NT2/D1 (cell line): Measurements from ENCODE around the gene FEM1B.

Experiments
- DNase-seq: peaks from one replicate; pipeline ENCODE4 v3.0.0-alpha.2; 2011; ENCODE audit warnings: low read depth, low spot score
- H3K27me3 ChIP-seq: 2 replicates; pipeline ENCODE4 v1.6.0; 2011; ENCODE audit warnings: mild to moderate bottlenecking; ENCODE audit not compliant: insufficient read length, insufficient read depth
- H3K36me3 ChIP-seq: 2 replicates; pipeline ENCODE4 v1.6.1; 2011; ENCODE audit warnings: mild to moderate bottlenecking, low read length, mixed read lengths; ENCODE audit not compliant: insufficient read depth, insufficient read length
- H3K4me1 ChIP-seq: 2 replicates; pipeline ENCODE4 v1.5.1; 2011; ENCODE audit not compliant: insufficient read depth, insufficient read length
- H3K4me3 ChIP-seq: 2 replicates; pipeline ENCODE4 v1.5.1; 2011; ENCODE audit warnings: low read depth; ENCODE audit not compliant: insufficient read length
- H3K9ac ChIP-seq: 2 replicates; pipeline ENCODE4 v1.6.0; 2011; ENCODE audit warnings: low read depth; ENCODE audit not compliant: insufficient read length
- H3K9me3 ChIP-seq: 2 replicates; pipeline ENCODE4 v1.5.1; 2011; ENCODE audit warnings: mild to moderate bottlenecking, low read length; ENCODE audit not compliant: insufficient read depth
- SUZ12 ChIP-seq: IDR thresholded peaks from 2 replicates; pipeline ENCODE4 v1.6.1; 2011; ENCODE audit not compliant: insufficient read length, insufficient read depth; ENCODE audit errors: extremely low read depth
- YY1 ChIP-seq: IDR thresholded peaks from 2 replicates; pipeline ENCODE4 v1.6.1; 2011; ENCODE audit not compliant: insufficient read length, insufficient read depth
- ZNF274 ChIP-seq: IDR thresholded peaks from 2 replicates; pipeline ENCODE4 v1.6.1; 2011; ENCODE audit warnings: mild to moderate bottlenecking, low read depth, low read length

The FEM1B gene

DNA sequence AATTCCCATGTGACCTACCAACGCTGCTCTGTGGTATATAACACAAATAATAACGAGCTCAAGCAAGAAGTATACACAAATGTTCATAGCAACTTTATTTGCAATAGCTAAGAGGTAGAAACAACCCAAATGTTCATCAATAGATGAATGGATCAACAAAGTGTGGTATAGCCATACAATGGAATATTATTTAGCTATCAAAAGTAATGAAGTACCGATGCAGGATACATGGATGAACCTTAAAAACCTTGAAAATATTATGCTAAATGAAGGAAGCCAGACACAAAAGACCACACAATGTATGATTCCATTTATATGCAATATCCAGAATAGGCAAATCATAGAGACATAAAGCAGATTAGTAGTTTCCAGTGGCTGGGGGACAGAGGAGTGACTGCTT is 15.6 kb upstream of the FEM1B start:
- H3K36me3 ChIP-seq, result no peaks in the 10 kb centered on the region
- no peak for DNase-seq
- no peaks in the 10 kb centered on the region for H3K9me3 ChIP-seq
- TF ChIP-seq SUZ12 (no peak), ZNF274 (no peak), YY1 (no peak)
- H3K9ac ChIP-seq, result no peak overlapping the region
- H3K4me1 ChIP-seq, result peaks cover 2% of the 10 kb centered on the region
- no peaks in the 10 kb centered on the region for H3K27me3 ChIP-seq
- no peak overlapping the region for H3K4me3 ChIP-seq

DNA sequence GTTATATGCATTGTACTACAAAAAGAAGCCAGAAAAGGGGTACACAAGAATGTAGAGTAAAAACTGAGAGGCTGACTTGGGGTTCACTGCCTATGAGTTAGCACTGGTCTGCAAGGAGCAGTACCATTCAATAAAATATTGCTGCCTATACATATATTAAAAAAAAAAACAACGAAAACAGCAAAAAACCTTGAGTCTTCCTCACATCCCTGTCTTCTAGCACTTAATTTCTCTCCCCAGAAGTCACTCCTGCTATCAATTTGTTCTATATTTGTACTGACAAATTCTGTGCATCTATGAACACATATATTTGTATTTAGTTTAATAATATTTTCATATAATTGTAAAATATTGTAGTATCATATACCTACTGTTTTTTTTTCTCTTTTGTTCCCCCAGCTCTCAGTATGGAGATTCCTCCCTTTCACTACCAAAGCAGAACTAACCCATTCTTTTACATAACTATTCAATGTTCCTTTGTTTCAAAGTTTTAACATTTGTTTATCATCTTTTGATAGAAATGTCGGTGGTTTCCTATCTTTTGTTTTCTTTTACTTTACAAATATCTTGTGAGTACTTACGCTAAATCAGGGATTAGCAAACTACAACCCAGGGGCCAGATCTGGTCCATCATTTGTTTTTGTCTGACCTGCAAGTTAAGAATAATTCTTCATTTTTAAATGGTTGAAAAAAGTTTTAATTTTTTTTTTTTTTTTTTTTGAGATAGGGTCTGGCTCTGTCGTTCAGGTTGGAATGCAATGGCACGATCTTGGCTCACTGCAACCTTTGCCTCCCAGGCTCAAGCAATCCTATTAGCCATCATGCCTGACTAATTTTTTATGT is 14.8 kb upstream of the FEM1B start:
- Histone ChIP-seq H3K9ac (no peak overlapping the region), H3K4me1 (peaks cover 2% of the 10 kb centered on the region), H3K9me3 (no peaks in the 10 kb centered on the region), H3K4me3 (no peak overlapping the region), H3K27me3 (no peaks in the 10 kb centered on the region), H3K36me3 (no peaks in the 10 kb centered on the region)
- no peak for TF ChIP-seq ZNF274
- TF ChIP-seq SUZ12, result no peak
- DNase-seq, result no peak

DNA sequence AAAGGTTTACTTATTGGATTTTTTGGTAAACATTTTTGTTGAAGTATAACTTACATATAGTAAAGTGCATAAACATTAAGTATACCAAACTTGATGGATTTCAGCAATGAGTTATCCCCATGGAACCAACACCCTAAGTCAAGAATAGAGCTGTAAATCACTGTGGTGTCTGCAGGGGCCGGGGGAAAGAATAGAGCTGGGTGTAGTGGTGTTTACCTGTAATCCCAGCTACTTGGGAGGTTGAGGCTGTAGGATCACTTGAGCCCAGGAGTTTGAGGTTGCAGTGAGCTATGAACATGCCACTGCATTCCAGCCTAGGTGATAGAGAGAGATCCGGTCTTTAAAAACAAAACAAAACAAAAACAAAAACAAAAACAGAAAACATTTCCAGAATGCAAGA is 13.3 kb upstream of the FEM1B start:
- no peak overlapping the region for H3K9ac ChIP-seq
- DNase-seq, result no peak
- H3K9me3 ChIP-seq, result no peaks in the 10 kb centered on the region
- no peaks in the 10 kb centered on the region for H3K27me3 ChIP-seq
- H3K36me3 ChIP-seq, result no peaks in the 10 kb centered on the region
- H3K4me1 ChIP-seq, result peaks cover under 1% of the 10 kb centered on the region
- TF ChIP-seq ZNF274 (no peak), YY1 (no peak), SUZ12 (no peak)
- H3K4me3 ChIP-seq, result no peak overlapping the region

DNA sequence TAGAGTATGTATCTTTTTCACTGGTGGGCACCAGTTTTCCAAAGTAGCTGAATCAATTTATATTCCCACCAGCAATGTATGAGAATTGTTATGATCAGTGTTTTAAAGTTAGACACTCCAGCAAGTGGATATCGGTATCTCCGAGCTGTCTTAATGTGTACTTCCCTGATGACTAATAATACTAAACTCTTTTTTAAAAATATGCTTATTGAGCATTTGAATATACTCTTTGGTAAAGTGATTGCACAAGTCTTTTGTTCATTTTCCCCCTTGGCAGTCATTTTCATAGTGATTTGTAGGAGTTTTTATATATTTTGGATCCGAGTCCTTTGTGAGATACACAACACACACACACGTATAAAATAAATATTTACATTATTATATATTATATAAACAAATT is 12.5 kb upstream of the FEM1B start:
- H3K9ac ChIP-seq, result no peak overlapping the region
- no peaks in the 10 kb centered on the region for H3K27me3 ChIP-seq
- TF ChIP-seq ZNF274 (no peak), SUZ12 (no peak), YY1 (no peak)
- no peaks in the 10 kb centered on the region for H3K36me3 ChIP-seq
- no peaks in the 10 kb centered on the region for H3K4me1 ChIP-seq
- no peaks in the 10 kb centered on the region for H3K9me3 ChIP-seq
- H3K4me3 ChIP-seq, result no peak overlapping the region
- DNase-seq, result no peak

DNA sequence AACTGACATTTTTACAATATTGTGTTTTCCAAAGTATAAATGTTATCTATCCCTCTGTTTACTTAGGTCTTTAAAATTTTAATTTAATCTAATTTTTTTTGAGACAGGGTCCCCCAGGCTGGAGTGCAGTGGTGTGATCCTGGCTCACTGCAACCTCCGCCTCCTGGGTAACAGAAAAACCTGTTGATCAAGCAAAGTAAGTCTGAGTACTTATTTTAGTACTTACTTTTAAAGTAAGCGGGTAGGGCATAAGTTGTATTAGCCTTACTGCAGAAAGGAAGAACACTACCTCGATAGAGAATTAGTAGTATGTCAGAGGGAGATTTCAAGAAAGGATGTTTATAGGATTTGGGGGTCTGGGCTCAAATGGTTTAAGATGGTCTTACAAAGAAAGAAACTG is 11.9 kb upstream of the FEM1B start:
- Histone ChIP-seq H3K4me1 (no peaks in the 10 kb centered on the region), H3K9ac (no peak overlapping the region), H3K27me3 (no peaks in the 10 kb centered on the region), H3K36me3 (no peaks in the 10 kb centered on the region), H3K4me3 (no peak overlapping the region), H3K9me3 (no peaks in the 10 kb centered on the region)
- no peak for TF ChIP-seq SUZ12
- no peak for TF ChIP-seq ZNF274
- no peak for TF ChIP-seq YY1
- DNase-seq, result no peak

DNA sequence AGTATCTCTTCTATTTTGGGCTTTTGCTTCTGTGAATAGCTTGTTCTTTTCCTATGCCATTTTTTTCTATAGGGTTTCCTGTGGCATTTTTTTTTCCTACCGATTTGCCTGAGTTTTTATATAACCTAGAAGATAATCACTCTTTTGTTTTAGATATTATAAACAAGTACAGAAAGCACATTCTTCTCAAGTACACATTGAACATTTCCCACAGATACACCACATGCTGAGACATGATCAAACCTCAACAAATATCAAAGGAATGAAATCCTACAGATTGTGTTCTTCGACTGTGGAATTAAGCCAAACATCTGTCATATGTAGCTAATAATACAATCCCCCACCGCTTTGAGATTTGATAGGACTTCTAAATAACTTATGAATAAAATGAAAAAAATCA is 9.1 kb upstream of the FEM1B start:
- no peaks in the 10 kb centered on the region for H3K9me3 ChIP-seq
- H3K4me1 ChIP-seq, result peaks cover 3% of the 10 kb centered on the region
- no peak for TF ChIP-seq ZNF274
- TF ChIP-seq SUZ12, result no peak
- TF ChIP-seq YY1, result no peak
- no peak for DNase-seq
- no peaks in the 10 kb centered on the region for H3K27me3 ChIP-seq
- no peaks in the 10 kb centered on the region for H3K36me3 ChIP-seq
- H3K4me3 ChIP-seq, result no peak overlapping the region
- H3K9ac ChIP-seq, result no peak overlapping the region

DNA sequence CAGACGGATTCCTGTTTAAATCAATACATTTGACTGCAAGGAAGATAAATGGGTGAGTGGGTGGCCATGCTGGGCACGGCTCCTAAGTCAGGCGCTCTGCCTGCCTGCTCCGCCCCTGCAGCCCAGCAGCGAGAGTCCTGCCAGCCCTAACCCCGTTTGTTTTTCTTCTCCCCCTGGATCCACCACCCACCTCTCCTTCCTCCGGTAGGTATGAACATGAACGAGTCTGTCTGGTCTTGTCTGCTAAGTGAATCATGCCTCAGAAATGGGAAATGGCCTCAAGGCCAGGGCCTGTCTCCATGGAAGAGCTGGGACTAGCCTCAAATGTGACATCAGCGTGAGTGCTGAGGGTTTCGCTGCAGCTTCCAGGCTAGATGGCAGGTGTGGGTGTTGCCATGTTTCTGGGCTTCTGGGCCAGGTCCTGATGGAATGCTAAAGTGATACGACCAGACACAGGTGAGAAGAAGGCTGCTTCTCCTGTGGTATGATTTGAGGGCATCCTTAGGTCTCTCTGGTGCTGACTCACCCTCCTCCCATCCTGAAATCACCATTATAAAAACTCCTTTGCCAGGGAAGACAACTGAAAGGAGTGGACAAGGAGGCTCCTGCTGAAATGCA is 5.6 kb upstream of the FEM1B start:
- H3K27me3 ChIP-seq, result no peaks in the 10 kb centered on the region
- H3K4me3 ChIP-seq, result no peak overlapping the region
- TF ChIP-seq ZNF274, result no peak
- no peak for TF ChIP-seq SUZ12
- TF ChIP-seq YY1, result no peak
- H3K4me1 ChIP-seq, result peaks cover 3% of the 10 kb centered on the region
- no peak for DNase-seq
- H3K36me3 ChIP-seq, result no peaks in the 10 kb centered on the region
- H3K9ac ChIP-seq, result peak overlapping the region; percentile 53
- no peaks in the 10 kb centered on the region for H3K9me3 ChIP-seq
